HepG2 (cell line): ENCODE data around the gene CRKL. TPM values are rescaled to one million over a fixed set of nuclear protein-coding genes. Genes with fewer than 3 reads are reported as not detected.

ENCODE experiments used
- BCL6 ChIP-seq: IDR thresholded peaks from 2 replicates; pipeline ENCODE4 v1.6.1; 2016; ENCODE audit warnings: missing genetic modification reagents, missing compliant biosample characterization
- HNRNPK ChIP-seq: fragments of 200-400 bp; formaldehyde crosslinking; IDR thresholded peaks from 2 replicates; pipeline ENCODE4 v1.6.1; 2018; ENCODE audit warnings: low read length, low read depth, moderate library complexity, mild to moderate bottlenecking; ENCODE audit not compliant: poor library complexity, severe bottlenecking
- HOXA5 ChIP-seq: sonication (generic); formaldehyde crosslinking; IDR thresholded peaks from 2 replicates; pipeline ENCODE4 v1.4.0; 2020; ENCODE audit warnings: missing genetic modification reagents
- NR2F1 ChIP-seq, 2 experiments: fragments of 450-650 bp in 1 of 2; formaldehyde crosslinking in 1 of 2; IDR thresholded peaks; 2 replicates each; pipeline versions ENCODE4 v1.5.0 to v1.6.1; 2016 to 2020; ENCODE audit warnings: mild to moderate bottlenecking in 1 of 2, missing compliant biosample characterization in 1 of 2, missing genetic modification reagents in 1 of 2, moderate library complexity in 1 of 2
- SNRNP70 ChIP-seq: fragments of 200-400 bp; formaldehyde crosslinking; IDR thresholded peaks from 2 replicates; pipeline ENCODE4 v1.6.1; 2017; ENCODE audit warnings: mild to moderate bottlenecking, low read depth, low read length, moderate library complexity
- TBX2 ChIP-seq: sonication (generic); formaldehyde crosslinking; IDR thresholded peaks from 2 replicates; pipeline ENCODE4 v1.5.0; 2020; ENCODE audit warnings: missing genetic modification reagents, mild to moderate bottlenecking, borderline replicate concordance
- ZBTB2 ChIP-seq: sonication (generic); formaldehyde crosslinking; IDR thresholded peaks from 2 replicates; pipeline ENCODE4 v1.8.0; 2022; ENCODE audit warnings: low read depth, missing genetic modification reagents
- ZEB1 ChIP-seq: IDR thresholded peaks from 2 replicates; pipeline ENCODE4 v1.6.1; 2012; ENCODE audit warnings: mild to moderate bottlenecking, low read depth, inconsistent platforms; ENCODE audit not compliant: insufficient replicate concordance
- polyA plus RNA-seq, 8 experiments: library from polyadenylated mRNA; depleted of rRNA in 3 of 8; stranded (reverse) in 7 of 8; unstranded in 1 of 8; fragments of >200 nt; fragmentation: Illumina TruSeq in 4 of 8; extraction: Trizol in 4 of 8; gene quantifications; 2 replicates each; pipeline versions ENCODE4 v1.2.1 to v1.2.3, GENCODE V29; 2011 to 2016; ENCODE audit warnings: low read depth in 4 of 8, missing spikeins in 1 of 8, mixed read lengths in 1 of 8; ENCODE audit not compliant: insufficient read depth in 1 of 8
- total RNA-seq, 5 experiments: library from RNA; depleted of rRNA; stranded (reverse); fragments of >200 nt; fragmentation: Illumina TruSeq; extraction: Trizol; gene quantifications; 2 replicates each; pipeline ENCODE4 v1.2.3, GENCODE V29; 2016; ENCODE audit warnings: low read depth in 1 of 5
- TF ChIP-seq, protein P1 (sequence below): sonication (generic); formaldehyde crosslinking; conservative IDR thresholded peaks from 2 replicates; pipeline ENCODE4 v1.4.0; 2020; ENCODE audit warnings: missing genetic modification reagents
- TF ChIP-seq, protein P2 (sequence below): sonication (generic); formaldehyde crosslinking; IDR thresholded peaks from 2 replicates; pipeline ENCODE4 v1.9.0; 2022; ENCODE audit warnings: low read depth, missing genetic modification reagents
- TF ChIP-seq, protein P3 (sequence below): sonication (generic); formaldehyde crosslinking; conservative IDR thresholded peaks from 2 replicates; pipeline ENCODE4 v1.4.0; 2020; ENCODE audit warnings: missing genetic modification reagents
- TF ChIP-seq, protein P4 (sequence below): sonication (generic); formaldehyde crosslinking; IDR thresholded peaks from 2 replicates; pipeline ENCODE4 v1.5.1; 2020; ENCODE audit warnings: missing genetic modification reagents, mild to moderate bottlenecking, borderline replicate concordance
- TF ChIP-seq, protein P5 (sequence below): sonication (generic); formaldehyde crosslinking; IDR thresholded peaks from 2 replicates; pipeline ENCODE4; 2020; ENCODE audit warnings: missing genetic modification reagents, mild to moderate bottlenecking, borderline replicate concordance

Gene CRKL
- total and polyA plus RNA-seq, 2 of the 13 experiments (the other 11 are each of a cell fraction or from before 2014, with no cell fraction given), result 37.4 to 60.6 TPM

DNA sequence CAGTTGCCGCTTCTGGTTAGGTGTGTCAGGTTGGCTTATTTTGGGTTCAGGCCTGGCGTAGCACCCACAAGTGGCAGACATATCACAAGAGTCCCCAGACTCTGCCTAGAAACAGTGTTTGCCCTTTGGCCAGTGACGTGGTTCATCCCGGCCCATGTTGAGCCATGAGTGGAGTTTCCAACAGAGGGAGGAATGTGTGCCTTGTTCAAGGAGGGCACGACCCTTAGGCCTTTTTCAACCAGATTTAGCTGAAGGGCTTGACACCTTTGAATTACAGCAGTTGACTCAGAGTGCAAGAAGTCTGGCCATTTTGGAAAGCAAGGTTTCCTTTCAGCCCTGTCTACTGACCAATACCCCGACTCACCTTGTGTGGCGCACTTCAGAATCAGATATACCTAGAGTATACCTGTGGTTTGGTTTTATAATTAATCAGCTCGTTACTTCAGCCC, 34.7 kb downstream of the CRKL start (continued):
- TF ChIP-seq, protein P1, sequence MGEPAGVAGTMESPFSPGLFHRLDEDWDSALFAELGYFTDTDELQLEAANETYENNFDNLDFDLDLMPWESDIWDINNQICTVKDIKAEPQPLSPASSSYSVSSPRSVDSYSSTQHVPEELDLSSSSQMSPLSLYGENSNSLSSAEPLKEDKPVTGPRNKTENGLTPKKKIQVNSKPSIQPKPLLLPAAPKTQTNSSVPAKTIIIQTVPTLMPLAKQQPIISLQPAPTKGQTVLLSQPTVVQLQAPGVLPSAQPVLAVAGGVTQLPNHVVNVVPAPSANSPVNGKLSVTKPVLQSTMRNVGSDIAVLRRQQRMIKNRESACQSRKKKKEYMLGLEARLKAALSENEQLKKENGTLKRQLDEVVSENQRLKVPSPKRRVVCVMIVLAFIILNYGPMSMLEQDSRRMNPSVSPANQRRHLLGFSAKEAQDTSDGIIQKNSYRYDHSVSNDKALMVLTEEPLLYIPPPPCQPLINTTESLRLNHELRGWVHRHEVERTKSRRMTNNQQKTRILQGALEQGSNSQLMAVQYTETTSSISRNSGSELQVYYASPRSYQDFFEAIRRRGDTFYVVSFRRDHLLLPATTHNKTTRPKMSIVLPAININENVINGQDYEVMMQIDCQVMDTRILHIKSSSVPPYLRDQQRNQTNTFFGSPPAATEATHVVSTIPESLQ (CRISPR knock-in tag), result no peak
- TF ChIP-seq BCL6 (peak; percentile 41; the same call in 1 of the 2 replicates), HOXA5 (CRISPR knock-in tag) (0 out of 2 replicates have a peak, but pooled peaks have one; percentile 40), ZBTB2 (CRISPR knock-in tag) (no peak), HNRNPK (no peak), SNRNP70 (no peak), NR2F1 (CRISPR knock-in tag; IDR thresholded peaks at IDR 0.05) (peak in 1 of 2 experiments; percentile 57; a peak in 1 of 4 replicates), TBX2 (CRISPR knock-in tag) (peak; percentile 13; the same call in 1 of the 2 replicates), ZEB1 (peak; percentile 38)
- TF ChIP-seq, protein P2, sequence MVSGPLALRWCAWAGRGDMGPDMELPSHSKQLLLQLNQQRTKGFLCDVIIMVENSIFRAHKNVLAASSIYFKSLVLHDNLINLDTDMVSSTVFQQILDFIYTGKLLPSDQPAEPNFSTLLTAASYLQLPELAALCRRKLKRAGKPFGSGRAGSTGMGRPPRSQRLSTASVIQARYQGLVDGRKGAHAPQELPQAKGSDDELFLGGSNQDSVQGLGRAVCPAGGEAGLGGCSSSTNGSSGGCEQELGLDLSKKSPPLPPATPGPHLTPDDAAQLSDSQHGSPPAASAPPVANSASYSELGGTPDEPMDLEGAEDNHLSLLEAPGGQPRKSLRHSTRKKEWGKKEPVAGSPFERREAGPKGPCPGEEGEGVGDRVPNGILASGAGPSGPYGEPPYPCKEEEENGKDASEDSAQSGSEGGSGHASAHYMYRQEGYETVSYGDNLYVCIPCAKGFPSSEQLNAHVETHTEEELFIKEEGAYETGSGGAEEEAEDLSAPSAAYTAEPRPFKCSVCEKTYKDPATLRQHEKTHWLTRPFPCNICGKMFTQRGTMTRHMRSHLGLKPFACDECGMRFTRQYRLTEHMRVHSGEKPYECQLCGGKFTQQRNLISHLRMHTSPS, result no peak
- TF ChIP-seq, protein P3, sequence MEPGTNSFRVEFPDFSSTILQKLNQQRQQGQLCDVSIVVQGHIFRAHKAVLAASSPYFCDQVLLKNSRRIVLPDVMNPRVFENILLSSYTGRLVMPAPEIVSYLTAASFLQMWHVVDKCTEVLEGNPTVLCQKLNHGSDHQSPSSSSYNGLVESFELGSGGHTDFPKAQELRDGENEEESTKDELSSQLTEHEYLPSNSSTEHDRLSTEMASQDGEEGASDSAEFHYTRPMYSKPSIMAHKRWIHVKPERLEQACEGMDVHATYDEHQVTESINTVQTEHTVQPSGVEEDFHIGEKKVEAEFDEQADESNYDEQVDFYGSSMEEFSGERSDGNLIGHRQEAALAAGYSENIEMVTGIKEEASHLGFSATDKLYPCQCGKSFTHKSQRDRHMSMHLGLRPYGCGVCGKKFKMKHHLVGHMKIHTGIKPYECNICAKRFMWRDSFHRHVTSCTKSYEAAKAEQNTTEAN (CRISPR knock-in tag), result 0 out of 2 replicates have a peak, but pooled peaks have one; percentile 46
- TF ChIP-seq, protein P4, sequence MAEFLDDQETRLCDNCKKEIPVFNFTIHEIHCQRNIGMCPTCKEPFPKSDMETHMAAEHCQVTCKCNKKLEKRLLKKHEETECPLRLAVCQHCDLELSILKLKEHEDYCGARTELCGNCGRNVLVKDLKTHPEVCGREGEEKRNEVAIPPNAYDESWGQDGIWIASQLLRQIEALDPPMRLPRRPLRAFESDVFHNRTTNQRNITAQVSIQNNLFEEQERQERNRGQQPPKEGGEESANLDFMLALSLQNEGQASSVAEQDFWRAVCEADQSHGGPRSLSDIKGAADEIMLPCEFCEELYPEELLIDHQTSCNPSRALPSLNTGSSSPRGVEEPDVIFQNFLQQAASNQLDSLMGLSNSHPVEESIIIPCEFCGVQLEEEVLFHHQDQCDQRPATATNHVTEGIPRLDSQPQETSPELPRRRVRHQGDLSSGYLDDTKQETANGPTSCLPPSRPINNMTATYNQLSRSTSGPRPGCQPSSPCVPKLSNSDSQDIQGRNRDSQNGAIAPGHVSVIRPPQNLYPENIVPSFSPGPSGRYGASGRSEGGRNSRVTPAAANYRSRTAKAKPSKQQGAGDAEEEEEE (CRISPR knock-in tag), result no peak
- TF ChIP-seq, protein P5, sequence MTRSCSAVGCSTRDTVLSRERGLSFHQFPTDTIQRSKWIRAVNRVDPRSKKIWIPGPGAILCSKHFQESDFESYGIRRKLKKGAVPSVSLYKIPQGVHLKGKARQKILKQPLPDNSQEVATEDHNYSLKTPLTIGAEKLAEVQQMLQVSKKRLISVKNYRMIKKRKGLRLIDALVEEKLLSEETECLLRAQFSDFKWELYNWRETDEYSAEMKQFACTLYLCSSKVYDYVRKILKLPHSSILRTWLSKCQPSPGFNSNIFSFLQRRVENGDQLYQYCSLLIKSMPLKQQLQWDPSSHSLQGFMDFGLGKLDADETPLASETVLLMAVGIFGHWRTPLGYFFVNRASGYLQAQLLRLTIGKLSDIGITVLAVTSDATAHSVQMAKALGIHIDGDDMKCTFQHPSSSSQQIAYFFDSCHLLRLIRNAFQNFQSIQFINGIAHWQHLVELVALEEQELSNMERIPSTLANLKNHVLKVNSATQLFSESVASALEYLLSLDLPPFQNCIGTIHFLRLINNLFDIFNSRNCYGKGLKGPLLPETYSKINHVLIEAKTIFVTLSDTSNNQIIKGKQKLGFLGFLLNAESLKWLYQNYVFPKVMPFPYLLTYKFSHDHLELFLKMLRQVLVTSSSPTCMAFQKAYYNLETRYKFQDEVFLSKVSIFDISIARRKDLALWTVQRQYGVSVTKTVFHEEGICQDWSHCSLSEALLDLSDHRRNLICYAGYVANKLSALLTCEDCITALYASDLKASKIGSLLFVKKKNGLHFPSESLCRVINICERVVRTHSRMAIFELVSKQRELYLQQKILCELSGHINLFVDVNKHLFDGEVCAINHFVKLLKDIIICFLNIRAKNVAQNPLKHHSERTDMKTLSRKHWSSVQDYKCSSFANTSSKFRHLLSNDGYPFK (CRISPR knock-in tag), result no peak
